Measurements from ENCODE around the gene ZNF419. TPM values are rescaled to one million over a fixed set of nuclear protein-coding genes. Genes with fewer than 3 reads are reported as not detected.
A peak's percentile ranks its signal among the peaks of the same experiment; 100 is the strongest.

The ZNF419 gene
- total RNA-seq, 6 experiments from 2014 or later, result 2.4 to 4.7 (median 3.4) TPM

DNA sequence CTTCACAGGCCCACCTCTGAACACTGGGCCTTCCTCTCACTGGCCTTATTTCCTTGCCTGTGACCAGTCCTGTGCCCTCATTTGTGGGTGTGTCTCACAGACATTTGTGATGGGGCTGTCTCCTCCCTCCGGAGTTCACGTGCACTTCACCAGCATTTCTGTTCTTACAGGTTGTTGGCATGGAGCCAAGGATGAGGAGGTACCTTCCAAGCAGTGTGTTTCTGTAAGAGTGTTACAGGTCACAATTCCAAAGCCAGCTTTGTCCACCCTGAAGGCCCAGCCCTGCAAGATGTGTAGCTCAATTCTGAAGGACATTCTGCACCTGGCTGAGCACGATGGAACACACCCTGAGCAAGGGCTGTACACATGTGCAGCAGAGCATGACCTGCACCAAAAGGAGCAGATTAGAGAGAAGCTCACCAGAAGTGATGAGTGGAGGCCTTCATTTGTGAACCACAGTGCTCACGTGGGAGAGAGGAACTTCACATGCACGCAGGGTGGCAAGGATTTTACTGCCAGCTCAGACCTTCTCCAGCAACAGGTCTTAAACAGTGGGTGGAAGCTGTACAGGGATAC, 44.3 kb upstream of the ZNF419 start:
- Histone ChIP-seq H3K9me3 (peaks cover 0 to 5% (median 4%) of the 10 kb centered on the region in 4 donors), H3K4me3 (no peak overlapping the region), H3K36me3 (peaks cover 0 to 10% (median 0%) of the 10 kb centered on the region in 4 donors), H3K27me3 (no peaks in the 10 kb centered on the region), H3K4me1 (no peaks in the 10 kb centered on the region), H3K27ac (no peak overlapping the region)
- ATAC-seq, result no peak
- 58% methylated on average over 2 of the region's 5 CpGs for WGBS (ENCODE audit: insufficient coverage, low coverage, low lambda C conversion rate, missing lambda C conversion rate)
- TF ChIP-seq POLR2A (IDR thresholded peaks at IDR 0.05) (no peak), CTCF (IDR thresholded peaks at IDR 0.05) (no peak)
- no peak for DNase-seq
- intact Hi-C loops (cut with DNase I), result no loop called here

GRCh38 chr19:57452307-57452706, 35.2 kb upstream of the ZNF419 start:
- Histone ChIP-seq H3K4me1 (no peaks in the 10 kb centered on the region), H3K27me3 (no peaks in the 10 kb centered on the region), H3K36me3 (no peaks in the 10 kb centered on the region), H3K4me3 (no peak overlapping the region), H3K27ac (no peak overlapping the region), H3K9me3 (peaks cover 0 to 17% (median 4%) of the 10 kb centered on the region in 4 donors)
- 95% methylated on average over 3 of the region's 3 CpGs for WGBS (ENCODE audit: insufficient coverage, low coverage, low lambda C conversion rate, missing lambda C conversion rate)
- intact Hi-C loops (cut with DNase I), result no loop called here
- ATAC-seq (no peak), DNase-seq (no peak)
- no peak for TF ChIP-seq POLR2A (IDR thresholded peaks at IDR 0.05)
- no peak for TF ChIP-seq CTCF (IDR thresholded peaks at IDR 0.05)

DNA sequence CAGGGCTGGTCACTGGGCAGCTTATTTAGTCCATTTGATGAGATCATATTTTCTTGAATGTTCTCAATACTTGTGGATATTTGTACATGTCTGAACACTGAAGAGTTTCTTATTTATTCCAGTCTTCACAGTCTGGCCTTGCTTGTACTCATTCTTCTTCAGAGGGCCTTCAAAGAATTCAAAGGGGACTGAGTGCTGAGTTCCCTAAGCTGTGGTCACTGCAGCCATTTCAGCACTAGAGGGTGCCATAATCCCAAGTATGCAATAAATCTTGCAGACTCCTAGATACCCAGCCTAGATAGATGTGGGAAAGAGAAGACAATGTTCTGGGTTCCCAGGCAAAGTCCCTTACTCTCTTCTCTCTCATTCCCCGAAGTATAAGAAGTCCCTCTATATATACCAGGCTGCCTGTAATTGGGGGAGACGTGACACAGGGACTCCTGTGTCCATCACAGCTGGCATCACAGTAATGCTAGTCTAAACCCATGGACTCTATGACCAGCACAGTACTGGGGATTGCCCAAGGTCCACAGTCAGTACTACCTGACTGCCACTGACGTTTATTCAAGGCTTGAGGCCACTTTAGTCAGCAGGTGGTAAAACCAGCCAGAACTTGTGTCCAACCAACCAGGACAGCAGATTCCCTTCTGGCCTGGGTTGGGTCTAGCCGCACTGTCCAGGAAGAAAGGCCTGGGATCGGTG, 21.7 kb upstream of the ZNF419 start:
- H3K4me3 ChIP-seq, result no peak overlapping the region
- intact Hi-C loops (cut with DNase I), result no loop called here
- no peak for TF ChIP-seq POLR2A (IDR thresholded peaks at IDR 0.05)
- peak in 3 of 4 donors; percentile 6 to 12 (median 9) for TF ChIP-seq CTCF (IDR thresholded peaks at IDR 0.05)
- H3K4me1 ChIP-seq, result no peaks in the 10 kb centered on the region
- 82% methylated on average over 3 of the region's 5 CpGs for WGBS (ENCODE audit: insufficient coverage, low coverage, low lambda C conversion rate, missing lambda C conversion rate)
- peaks cover 0 to 67% (median 15%) of the 10 kb centered on the region in 4 donors for H3K9me3 ChIP-seq
- H3K36me3 ChIP-seq, result peaks cover 0 to 5% (median 0%) of the 10 kb centered on the region in 4 donors
- H3K27me3 ChIP-seq, result no peaks in the 10 kb centered on the region
- H3K27ac ChIP-seq, result no peak overlapping the region
- no peak for ATAC-seq
- no peak for DNase-seq

- ATAC-seq, result no peak
- intact Hi-C loops (cut with DNase I), result no loop called here
These were observed 21.1 kb upstream of the ZNF419 start for GRCh38 chr19:57466489-57466888.

More at GRCh38 chr19:57466489-57466888, 21.1 kb upstream of the ZNF419 start:
- Histone ChIP-seq H3K4me3 (no peak overlapping the region), H3K9me3 (peaks cover 0 to 66% (median 15%) of the 10 kb centered on the region in 4 donors), H3K27me3 (no peaks in the 10 kb centered on the region), H3K4me1 (no peaks in the 10 kb centered on the region), H3K36me3 (peaks cover 0 to 5% (median 0%) of the 10 kb centered on the region in 4 donors), H3K27ac (no peak overlapping the region)
- TF ChIP-seq CTCF (IDR thresholded peaks at IDR 0.05) (no peak), POLR2A (IDR thresholded peaks at IDR 0.05) (no peak)
- no peak for DNase-seq
- 80% methylated on average over 2 of the region's 5 CpGs for whole genome bisulfite sequencing (ENCODE audit: insufficient coverage, low coverage, low lambda C conversion rate, missing lambda C conversion rate)
